Muscle layer of colon (tissue), 2 donors: ENCODE results near the gene GALNT15.

Experiments used
- H3K27ac ChIP-seq: one replicate; pipeline ENCODE4 v1.7.0; 2013; ENCODE audit warnings: low read depth, mild to moderate bottlenecking, low read length, moderate library complexity
- H3K27me3 ChIP-seq, 2 donors: one replicate each; pipeline ENCODE4 v1.7.0; 2013; ENCODE audit warnings: low read length in 2 of 2, mild to moderate bottlenecking in 2 of 2; ENCODE audit not compliant: insufficient read depth in 2 of 2, control insufficient read depth in 1 of 2
- H3K36me3 ChIP-seq: one replicate; pipeline ENCODE4 v1.7.0; 2013; ENCODE audit warnings: mild to moderate bottlenecking, low read length; ENCODE audit not compliant: insufficient read depth
- H3K4me1 ChIP-seq: one replicate; pipeline ENCODE4 v1.7.0; 2013; ENCODE audit warnings: mild to moderate bottlenecking, low read length; ENCODE audit not compliant: insufficient read depth
- H3K4me3 ChIP-seq, 2 donors: one replicate each; pipeline ENCODE4 v1.7.0; 2013; ENCODE audit warnings: low read length in 2 of 2, low read depth in 1 of 2, mild to moderate bottlenecking in 1 of 2, moderate library complexity in 1 of 2
- H3K9ac ChIP-seq: one replicate; pipeline ENCODE4 v1.7.0; 2013; ENCODE audit warnings: low read length
- H3K9me3 ChIP-seq: one replicate; pipeline ENCODE4 v1.7.0; 2013; ENCODE audit warnings: mild to moderate bottlenecking, low read length
- donor health status: abdominal sarcoma.
- donor health status: Adenocarcinoma of cecum.

GALNT15 gene

GRCh38 chr3:16247282-16248061, 73.0 kb downstream of the GALNT15 start:
- peaks cover 8% of the 10 kb centered on the region for H3K4me1 ChIP-seq
- H3K27me3 ChIP-seq, result no peaks in the 10 kb centered on the region
- H3K27ac ChIP-seq, result no peak overlapping the region
- no peaks in the 10 kb centered on the region for H3K9me3 ChIP-seq
- H3K4me3 ChIP-seq, result no peak overlapping the region
- H3K36me3 ChIP-seq, result no peaks in the 10 kb centered on the region
- H3K9ac ChIP-seq, result no peak overlapping the region

GRCh38 chr3:16248556-16248955, 74.1 kb downstream of the GALNT15 start:
- Histone ChIP-seq H3K4me1 (peaks cover 8% of the 10 kb centered on the region), H3K27me3 (no peaks in the 10 kb centered on the region), H3K36me3 (no peaks in the 10 kb centered on the region), H3K9me3 (no peaks in the 10 kb centered on the region), H3K9ac (no peak overlapping the region), H3K27ac (no peak overlapping the region), H3K4me3 (no peak overlapping the region)

GRCh38 chr3:16249336-16249735, 74.9 kb downstream of the GALNT15 start:
- Histone ChIP-seq H3K36me3 (no peaks in the 10 kb centered on the region), H3K27ac (no peak overlapping the region), H3K9me3 (no peaks in the 10 kb centered on the region), H3K9ac (no peak overlapping the region), H3K4me1 (peaks cover under 1% of the 10 kb centered on the region), H3K27me3 (no peaks in the 10 kb centered on the region), H3K4me3 (no peak overlapping the region)

GRCh38 chr3:16249886-16250285, 75.4 kb downstream of the GALNT15 start:
- no peak overlapping the region for H3K4me3 ChIP-seq
- no peaks in the 10 kb centered on the region for H3K9me3 ChIP-seq
- H3K27me3 ChIP-seq, result no peaks in the 10 kb centered on the region
- H3K36me3 ChIP-seq, result no peaks in the 10 kb centered on the region
- no peak overlapping the region for H3K27ac ChIP-seq
- no peaks in the 10 kb centered on the region for H3K4me1 ChIP-seq
- H3K9ac ChIP-seq, result no peak overlapping the region

DNA sequence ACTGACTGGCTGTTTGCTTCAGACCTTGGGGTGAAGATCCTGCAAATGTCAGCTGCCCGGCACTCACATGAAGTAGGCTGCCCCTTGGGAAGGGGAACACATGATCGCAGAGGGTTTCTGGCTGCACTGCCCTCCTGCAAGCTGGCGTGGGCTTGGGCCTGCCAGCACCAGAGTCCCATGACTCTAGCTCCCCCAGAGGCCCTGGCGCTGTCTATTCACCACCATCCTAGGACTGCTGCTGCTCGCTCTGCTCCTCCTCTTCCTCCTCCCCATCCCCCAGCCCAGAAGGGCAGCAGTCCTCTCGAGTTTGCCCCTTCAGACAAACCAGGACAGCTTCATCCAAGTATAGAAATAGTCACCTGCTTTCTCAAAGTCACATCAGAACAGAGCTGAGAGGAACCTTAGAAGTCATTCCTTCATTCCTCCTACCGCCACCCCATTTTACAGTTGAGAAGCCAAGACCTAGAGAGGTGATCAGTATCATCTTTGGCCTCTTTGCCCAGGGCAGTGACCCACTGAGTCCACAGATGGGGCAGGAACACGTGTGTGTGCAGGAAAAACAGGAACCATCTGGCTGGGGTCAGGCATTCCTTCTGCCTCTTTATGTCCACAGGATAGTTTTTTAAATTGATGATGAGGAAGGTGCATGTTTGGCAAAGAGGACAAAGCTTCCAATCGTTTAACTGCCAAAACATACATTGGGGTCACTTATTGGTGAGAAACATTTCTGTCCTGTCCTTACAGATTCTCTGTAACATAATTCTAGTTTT, 77.0 kb downstream of the GALNT15 start:
- Histone ChIP-seq H3K27me3 (no peaks in the 10 kb centered on the region), H3K4me1 (no peaks in the 10 kb centered on the region), H3K9me3 (no peaks in the 10 kb centered on the region), H3K9ac (no peak overlapping the region), H3K4me3 (no peak overlapping the region), H3K27ac (no peak overlapping the region), H3K36me3 (no peaks in the 10 kb centered on the region)

GRCh38 chr3:16252243-16252978, 77.9 kb downstream of the GALNT15 start:
- Histone ChIP-seq H3K27ac (no peak overlapping the region), H3K36me3 (no peaks in the 10 kb centered on the region), H3K4me1 (no peaks in the 10 kb centered on the region), H3K9ac (no peak overlapping the region), H3K4me3 (no peak overlapping the region), H3K9me3 (no peaks in the 10 kb centered on the region), H3K27me3 (no peaks in the 10 kb centered on the region)

DNA sequence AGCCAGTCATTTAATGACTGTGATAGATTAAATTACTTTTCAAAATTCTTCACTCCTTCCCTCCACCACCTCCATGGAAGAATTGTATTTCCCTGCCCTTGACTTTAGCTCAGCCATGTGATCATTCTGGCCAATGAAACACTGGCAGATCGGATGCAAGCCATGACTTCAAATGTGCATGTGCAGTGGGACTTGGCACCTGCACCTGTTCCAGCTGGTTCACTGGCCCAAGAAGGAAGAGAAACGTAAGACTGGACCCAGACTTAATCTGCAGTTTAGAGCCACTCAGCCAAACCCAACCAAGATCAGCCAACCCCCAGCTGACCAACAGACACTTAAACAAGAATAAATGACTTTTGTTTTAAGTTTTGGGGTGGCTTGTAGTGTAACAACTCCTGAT, 78.5 kb downstream of the GALNT15 start:
- Histone ChIP-seq H3K27ac (no peak overlapping the region), H3K4me3 (no peak overlapping the region), H3K9ac (no peak overlapping the region)

GRCh38 chr3:16253601-16254000, 79.1 kb downstream of the GALNT15 start:
- Histone ChIP-seq H3K9me3 (no peaks in the 10 kb centered on the region), H3K27ac (no peak overlapping the region), H3K36me3 (no peaks in the 10 kb centered on the region), H3K9ac (no peak overlapping the region), H3K4me3 (no peak overlapping the region), H3K4me1 (no peaks in the 10 kb centered on the region), H3K27me3 (no peaks in the 10 kb centered on the region)

More for the DNA sequence above, 78.5 kb downstream of the GALNT15 start:
- Histone ChIP-seq H3K27me3 (no peaks in the 10 kb centered on the region), H3K4me1 (no peaks in the 10 kb centered on the region), H3K36me3 (no peaks in the 10 kb centered on the region), H3K9me3 (no peaks in the 10 kb centered on the region)

DNA sequence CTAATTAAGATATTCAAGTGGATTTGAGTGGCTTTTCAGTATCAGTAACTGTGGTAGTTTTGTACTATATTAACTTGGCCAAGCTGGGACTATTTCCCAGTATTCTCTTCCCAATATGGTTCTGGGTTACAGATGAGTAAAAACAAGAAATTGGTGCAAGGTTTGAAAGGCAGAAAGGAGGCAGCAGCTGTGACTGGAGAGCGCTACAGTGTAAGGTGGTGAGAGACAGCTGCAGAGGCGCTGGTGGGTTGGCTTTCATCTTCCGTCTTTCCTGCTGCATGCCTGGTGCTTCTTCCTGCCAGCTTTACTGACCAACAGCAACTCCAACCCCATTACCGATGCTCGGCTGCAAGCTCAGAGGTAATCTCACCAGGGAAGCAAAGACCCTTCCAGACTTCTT, 80.4 kb downstream of the GALNT15 start:
- Histone ChIP-seq H3K27me3 (no peaks in the 10 kb centered on the region), H3K4me1 (no peaks in the 10 kb centered on the region), H3K9ac (no peak overlapping the region), H3K9me3 (no peaks in the 10 kb centered on the region), H3K27ac (no peak overlapping the region), H3K4me3 (no peak overlapping the region), H3K36me3 (peaks cover 9% of the 10 kb centered on the region)

DNA sequence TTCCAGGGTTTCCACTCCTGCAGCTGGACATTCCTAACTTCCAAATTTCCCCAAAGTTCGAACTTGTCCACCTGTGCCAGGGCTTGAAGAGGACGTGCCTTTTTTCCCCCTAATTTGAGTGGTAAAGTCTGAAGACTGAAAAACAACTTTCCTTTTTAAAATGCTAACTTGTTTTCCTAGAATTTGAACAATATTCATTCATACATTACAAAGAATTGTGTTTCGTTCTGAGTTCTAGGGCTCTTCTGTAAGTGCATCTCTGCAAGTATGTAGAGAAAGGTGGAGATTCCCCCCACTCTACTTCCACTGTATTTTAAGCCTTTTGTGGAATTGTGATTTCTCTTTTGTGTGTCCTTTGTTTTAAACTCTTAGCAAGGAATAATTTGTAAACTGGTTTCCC, 80.8 kb downstream of the GALNT15 start:
- no peak overlapping the region for H3K4me3 ChIP-seq
- no peak overlapping the region for H3K27ac ChIP-seq
- H3K9me3 ChIP-seq, result no peaks in the 10 kb centered on the region
- no peak overlapping the region for H3K9ac ChIP-seq
- H3K4me1 ChIP-seq, result no peaks in the 10 kb centered on the region
- no peaks in the 10 kb centered on the region for H3K27me3 ChIP-seq
- H3K36me3 ChIP-seq, result peaks cover 13% of the 10 kb centered on the region

DNA sequence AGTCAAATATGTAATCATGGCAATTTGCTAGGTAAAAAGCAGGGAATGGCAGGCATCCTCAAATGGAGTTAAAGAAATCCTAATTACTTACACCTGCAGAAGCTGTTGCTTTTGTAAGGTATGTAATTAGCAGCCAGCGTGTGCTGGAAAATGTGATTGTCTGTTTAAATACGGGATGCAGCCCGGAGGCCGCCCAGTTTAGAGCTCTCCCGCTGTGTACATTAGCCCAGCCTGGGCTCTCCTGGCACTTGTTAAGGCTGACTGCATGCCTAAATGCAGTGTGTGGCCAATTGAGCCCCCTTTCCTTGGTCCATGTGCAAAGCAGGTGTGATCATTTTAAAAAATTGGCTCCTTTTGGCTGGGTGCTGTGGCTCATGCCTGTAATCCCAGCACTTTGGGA, 81.2 kb downstream of the GALNT15 start:
- Histone ChIP-seq H3K4me3 (no peak overlapping the region), H3K27me3 (no peaks in the 10 kb centered on the region), H3K9me3 (no peaks in the 10 kb centered on the region), H3K9ac (no peak overlapping the region), H3K36me3 (peaks cover 14% of the 10 kb centered on the region), H3K27ac (no peak overlapping the region), H3K4me1 (no peaks in the 10 kb centered on the region)
